SK-N-SH (cell line): ENCODE data around the gene HSPA14.

Experiments used
- CTCF ChIP-seq: fragments of 200-600 bp; sonication (generic); IDR thresholded peaks from 2 replicates; pipeline ENCODE4 v1.6.1; 2017; ENCODE audit warnings: antibody characterized with exemption, mild to moderate bottlenecking, moderate library complexity
- ELF1 ChIP-seq: IDR thresholded peaks from 2 replicates; pipeline ENCODE4 v1.4.0; 2012
- GABPA ChIP-seq: IDR thresholded peaks from 2 replicates; pipeline ENCODE4 v1.4.0; 2012; ENCODE audit warnings: low read depth, mild to moderate bottlenecking
- PBX3 ChIP-seq: IDR thresholded peaks from 2 replicates; pipeline ENCODE4; 2012
- ZBTB33 ChIP-seq: IDR thresholded peaks from 2 replicates; pipeline ENCODE4 v1.4.0; 2012; ENCODE audit warnings: low read depth, borderline replicate concordance

GRCh38 chr10:14917827-14918226 is 79.7 kb downstream of the HSPA14 start:
- no peak for TF ChIP-seq PBX3
- no peak for TF ChIP-seq CTCF
- no peak for TF ChIP-seq ELF1
- no peak for TF ChIP-seq ZBTB33
- no peak for TF ChIP-seq GABPA
